Lung (tissue), 12 donors: ENCODE measurements around the gene COL8A2. TPM values are rescaled to one million over a fixed set of nuclear protein-coding genes. Genes with fewer than 3 reads are reported as not detected.

Experiments used
- ATAC-seq: fragments of 200-7000 bp; cut with Tn5 transposase; one replicate; pipeline ENCODE4 v1.9.1; 2020; ENCODE audit warnings: moderate number of reproducible peaks; ENCODE audit not compliant: insufficient read depth, low FRiP score
- DNase-seq, 3 donors: peaks; one replicate each; pipeline ENCODE4 v3.0.0-alpha.2; 2013 to 2017
- H3K27ac ChIP-seq, 2 donors: one replicate each; pipeline ENCODE4 v1.5.1; 2013; ENCODE audit warnings: mild to moderate bottlenecking in 2 of 2, moderate library complexity in 2 of 2, control low read depth in 1 of 2, inconsistent platforms in 1 of 2, low read depth in 1 of 2, low read length in 1 of 2
- H3K27me3 ChIP-seq, 3 donors: one replicate each; pipeline ENCODE4 v1.5.1; 2013; ENCODE audit warnings: low read length in 2 of 3; ENCODE audit not compliant: control insufficient read depth in 3 of 3, insufficient read depth in 3 of 3
- H3K36me3 ChIP-seq, 4 donors: one replicate each; pipeline ENCODE4 v1.5.1; 2013; ENCODE audit warnings: low read length in 4 of 4, mild to moderate bottlenecking in 1 of 4, moderate library complexity in 1 of 4; ENCODE audit not compliant: control insufficient read depth in 4 of 4, insufficient read depth in 4 of 4
- H3K4me1 ChIP-seq, 5 donors: one replicate each; pipeline ENCODE4 v1.5.1; 2013; ENCODE audit warnings: low read length in 5 of 5, mild to moderate bottlenecking in 2 of 5, moderate library complexity in 1 of 5; ENCODE audit not compliant: control insufficient read depth in 5 of 5, insufficient read depth in 5 of 5
- H3K4me3 ChIP-seq: one replicate; pipeline ENCODE4 v1.5.1; 2013; ENCODE audit warnings: mild to moderate bottlenecking, control low read depth, moderate library complexity
- H3K9ac ChIP-seq, 2 donors: one replicate each; pipeline ENCODE4 v1.5.1; 2013; ENCODE audit warnings: low read length in 2 of 2, control low read depth in 1 of 2; ENCODE audit not compliant: insufficient read depth in 1 of 2
- H3K9me3 ChIP-seq, 4 donors: one replicate each; pipeline ENCODE4 v1.5.1; 2013; ENCODE audit warnings: low read length in 3 of 4, mild to moderate bottlenecking in 1 of 4, moderate library complexity in 1 of 4; ENCODE audit not compliant: control insufficient read depth in 4 of 4, insufficient read depth in 3 of 4
- CTCF ChIP-seq: IDR thresholded peaks from 2 replicates; pipeline ENCODE4 v1.5.1; 2012; ENCODE audit warnings: mild to moderate bottlenecking; ENCODE audit errors: control extremely low read depth, extremely low read depth
- WGBS, 2 donors: extraction: QIAGEN DNeasy Blood & Tissue Kit; methylation state at CpG; one replicate each; pipeline ENCODE4 v1.1.7; 2013; 5-methylcytosine and 5-hydroxymethylcytosine counted together
- polyA plus RNA-seq, 2 donors: library from polyadenylated mRNA; stranded (reverse); fragments of 200-250 nt; gene quantifications; one replicate each; pipeline ENCODE4 v1.2.1, GENCODE V29; 2013
- total RNA-seq, 2 donors: library from RNA; depleted of rRNA in 1 of 2; stranded (reverse); fragments of >200 nt in 1 of 2; gene quantifications; one replicate each; pipeline ENCODE4 v1.2.1, GENCODE V29; 2014 to 2021
- donor health status: control.
- donor health status: control.
- donor health status: Bipolar disorder and iron deficiency.
- donor health status: healthy.
- donor health status: DM: yes; HTN: yes; CAD: no.

COL8A2 gene
- total and polyA plus RNA-seq, 4 donors, result 2.0 to 6.0 (median 3.3) TPM

- ATAC-seq, result no peak
- H3K27me3 ChIP-seq, result no peaks in the 10 kb centered on the region
- no peak overlapping the region for H3K9ac ChIP-seq
- DNase-seq, result no peak
- H3K9me3 ChIP-seq, result no peaks in the 10 kb centered on the region
- TF ChIP-seq CTCF, result no peak
- H3K4me1 ChIP-seq, result peaks cover 0 to 8% (median 0%) of the 10 kb centered on the region in 5 donors
- H3K36me3 ChIP-seq, result peaks cover 3 to 50% (median 27%) of the 10 kb centered on the region in 4 donors
- 46 to 50% methylated on average over 15 of the region's 15 CpGs for WGBS, 2 donors
- no peak overlapping the region for H3K4me3 ChIP-seq
- H3K27ac ChIP-seq, result peak overlapping the region in 1 of 2 donors; percentile 74
These were observed 29.1 kb downstream of the COL8A2 start for GRCh38 chr1:36095760-36096405.

- Histone ChIP-seq H3K4me1 (peaks cover under 1 to 9% (median 4%) of the 10 kb centered on the region in 5 donors), H3K9ac (no peak overlapping the region), H3K27ac (no peak overlapping the region), H3K36me3 (peaks cover 3 to 50% (median 28%) of the 10 kb centered on the region in 4 donors), H3K27me3 (no peaks in the 10 kb centered on the region), H3K4me3 (no peak overlapping the region), H3K9me3 (no peaks in the 10 kb centered on the region)
- ATAC-seq, result no peak
- 90 to 94% methylated on average over 8 of the region's 8 CpGs for WGBS, 2 donors
- no peak for TF ChIP-seq CTCF
- no peak for DNase-seq
These were observed 30.4 kb downstream of the COL8A2 start for GRCh38 chr1:36094621-36095061.

- WGBS, 2 donors, result 73 to 77% methylated on average over 3 of the region's 3 CpGs
- ATAC-seq, result no peak
- Histone ChIP-seq H3K9ac (no peak overlapping the region), H3K4me1 (peaks cover 4 to 10% (median 7%) of the 10 kb centered on the region in 5 donors), H3K9me3 (no peaks in the 10 kb centered on the region), H3K36me3 (peaks cover 3 to 50% (median 28%) of the 10 kb centered on the region in 4 donors), H3K4me3 (no peak overlapping the region), H3K27me3 (no peaks in the 10 kb centered on the region), H3K27ac (no peak overlapping the region)
- no peak for DNase-seq
- no peak for TF ChIP-seq CTCF
These were observed 31.1 kb downstream of the COL8A2 start for GRCh38 chr1:36093929-36094328.
